ENCODE data around the gene LYZ. TPM values are rescaled to one million over a fixed set of nuclear protein-coding genes. Genes with fewer than 3 reads are reported as not detected.

LYZ gene
- total RNA-seq, 1 experiment from 2014 or later, result not detected

DNA sequence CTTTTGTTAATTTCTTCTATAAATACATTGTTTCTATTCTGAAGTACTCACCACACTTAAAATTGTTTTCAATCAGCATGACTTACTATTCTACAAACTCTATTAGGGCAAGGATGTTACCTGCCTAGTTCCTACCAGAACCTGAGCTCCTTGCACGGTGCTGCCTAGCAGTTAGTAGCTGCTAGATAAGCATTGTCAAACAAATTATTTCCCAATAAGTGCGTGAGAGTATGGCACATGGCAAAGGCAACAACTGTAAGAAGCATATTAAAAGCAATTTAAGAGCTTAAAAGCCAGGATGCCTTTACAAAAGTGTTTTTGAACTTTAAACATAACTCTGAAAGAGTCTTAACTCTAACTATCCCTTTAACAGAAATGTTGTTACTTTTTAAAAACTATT lies 8.2 kb upstream of the LYZ start:
- TF ChIP-seq, protein P1, sequence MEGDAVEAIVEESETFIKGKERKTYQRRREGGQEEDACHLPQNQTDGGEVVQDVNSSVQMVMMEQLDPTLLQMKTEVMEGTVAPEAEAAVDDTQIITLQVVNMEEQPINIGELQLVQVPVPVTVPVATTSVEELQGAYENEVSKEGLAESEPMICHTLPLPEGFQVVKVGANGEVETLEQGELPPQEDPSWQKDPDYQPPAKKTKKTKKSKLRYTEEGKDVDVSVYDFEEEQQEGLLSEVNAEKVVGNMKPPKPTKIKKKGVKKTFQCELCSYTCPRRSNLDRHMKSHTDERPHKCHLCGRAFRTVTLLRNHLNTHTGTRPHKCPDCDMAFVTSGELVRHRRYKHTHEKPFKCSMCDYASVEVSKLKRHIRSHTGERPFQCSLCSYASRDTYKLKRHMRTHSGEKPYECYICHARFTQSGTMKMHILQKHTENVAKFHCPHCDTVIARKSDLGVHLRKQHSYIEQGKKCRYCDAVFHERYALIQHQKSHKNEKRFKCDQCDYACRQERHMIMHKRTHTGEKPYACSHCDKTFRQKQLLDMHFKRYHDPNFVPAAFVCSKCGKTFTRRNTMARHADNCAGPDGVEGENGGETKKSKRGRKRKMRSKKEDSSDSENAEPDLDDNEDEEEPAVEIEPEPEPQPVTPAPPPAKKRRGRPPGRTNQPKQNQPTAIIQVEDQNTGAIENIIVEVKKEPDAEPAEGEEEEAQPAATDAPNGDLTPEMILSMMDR (conservative IDR thresholded peaks at IDR 0.05), result no peak
- H3K23ac ChIP-seq (ENCODE audit: insufficient read length, low read depth, low read length), result no peak overlapping the region
- H4K8ac ChIP-seq (replicated peaks; ENCODE audit: insufficient read length, low read depth, low read length), result no peak overlapping the region
- H3K27ac ChIP-seq (ENCODE audit: insufficient read length, low read depth, low read length), result no peak overlapping the region
- H3K9me3 ChIP-seq (ENCODE audit: control insufficient read depth, low read depth, low read length), result no peaks in the 10 kb centered on the region
- H2BK120ac ChIP-seq (ENCODE audit: low read depth, low read length, poor library complexity, severe bottlenecking), result no peak overlapping the region
- H3K56ac ChIP-seq (ENCODE audit: insufficient read length, low read depth, low read length), result no peak overlapping the region
- no peaks in the 10 kb centered on the region for H4K20me1 ChIP-seq (ENCODE audit: control insufficient read depth, insufficient read depth, insufficient read length)
- H3K9ac ChIP-seq (ENCODE audit: extremely low read depth, insufficient read length, low read length), result no peak overlapping the region
- no peak overlapping the region for H2BK15ac ChIP-seq (ENCODE audit: low read depth, low read length)
- no peaks in the 10 kb centered on the region for H3K27me3 ChIP-seq (ENCODE audit: insufficient read depth, low read length)
- Mint-ChIP-seq H3K27ac (no peak overlapping the region), H3K27me3 (ENCODE audit: low read depth) (no peaks in the 10 kb centered on the region; the same call in 1 of the 2 replicates), H3K4me3 (no peak overlapping the region), H3K4me1 (peaks cover 2 to 6% of the 10 kb centered on the region in 2 experiments; a peak in 3 of 4 replicates), H3K36me3 (ENCODE audit: insufficient read depth in 1 of 3, low read depth in 3 of 3) (no peaks in the 10 kb centered on the region), H3K9me3 (no peaks in the 10 kb centered on the region)
- H2BK5ac ChIP-seq (ENCODE audit: insufficient read length, low read length), result no peak overlapping the region
- no peak for DNase-seq
- no peak overlapping the region for H2AK5ac ChIP-seq (ENCODE audit: insufficient read length, low read length)
- H3K4ac ChIP-seq (ENCODE audit: low read depth, low read length), result no peak overlapping the region
- H2BK12ac ChIP-seq (ENCODE audit: insufficient read length, low read depth, low read length), result no peak overlapping the region
- no peak overlapping the region for H2BK20ac ChIP-seq (ENCODE audit: low read depth, low read length, poor library complexity, severe bottlenecking)
- no peak overlapping the region for H4K91ac ChIP-seq (ENCODE audit: insufficient read length, low read depth, low read length)
- no peak overlapping the region for H4K5ac ChIP-seq (ENCODE audit: insufficient read length, low read depth, low read length)
- H3K23me2 ChIP-seq (ENCODE audit: insufficient read length, low read depth, low read length, poor library complexity, severe bottlenecking), result no peaks in the 10 kb centered on the region
- no peaks in the 10 kb centered on the region for H3K79me2 ChIP-seq (ENCODE audit: insufficient read depth, low read length)
- WGBS (ENCODE audit: extremely low coverage, insufficient read length, low lambda C conversion rate), result no CpG with 5 or more reads among the region's 2 CpGs
- H3K4me2 ChIP-seq (ENCODE audit: insufficient read depth, insufficient read length, low read length), result no peak overlapping the region
- no peak overlapping the region for H3K18ac ChIP-seq (ENCODE audit: insufficient read length, low read depth, low read length)
- H3T11ph ChIP-seq (ENCODE audit: low read length), result no peak overlapping the region
- H2AFZ ChIP-seq (ENCODE audit: low read length), result no peak overlapping the region
- H3K4me1 ChIP-seq (ENCODE audit: insufficient read depth, low read length), result no peaks in the 10 kb centered on the region
- no peaks in the 10 kb centered on the region for H3K79me1 ChIP-seq (ENCODE audit: insufficient read depth, low read depth, low read length, poor library complexity, severe bottlenecking)
- no peak overlapping the region for H3K14ac ChIP-seq (ENCODE audit: insufficient read depth, low read length)
